ENCODE data around the gene MYMK. TPM values are rescaled to one million over a fixed set of nuclear protein-coding genes. Genes with fewer than 3 reads are reported as not detected.
A peak's percentile ranks its signal among the peaks of the same experiment; 100 is the strongest.

The MYMK gene
- total RNA-seq, 2 donors from 2014 or later, result not detected

DNA sequence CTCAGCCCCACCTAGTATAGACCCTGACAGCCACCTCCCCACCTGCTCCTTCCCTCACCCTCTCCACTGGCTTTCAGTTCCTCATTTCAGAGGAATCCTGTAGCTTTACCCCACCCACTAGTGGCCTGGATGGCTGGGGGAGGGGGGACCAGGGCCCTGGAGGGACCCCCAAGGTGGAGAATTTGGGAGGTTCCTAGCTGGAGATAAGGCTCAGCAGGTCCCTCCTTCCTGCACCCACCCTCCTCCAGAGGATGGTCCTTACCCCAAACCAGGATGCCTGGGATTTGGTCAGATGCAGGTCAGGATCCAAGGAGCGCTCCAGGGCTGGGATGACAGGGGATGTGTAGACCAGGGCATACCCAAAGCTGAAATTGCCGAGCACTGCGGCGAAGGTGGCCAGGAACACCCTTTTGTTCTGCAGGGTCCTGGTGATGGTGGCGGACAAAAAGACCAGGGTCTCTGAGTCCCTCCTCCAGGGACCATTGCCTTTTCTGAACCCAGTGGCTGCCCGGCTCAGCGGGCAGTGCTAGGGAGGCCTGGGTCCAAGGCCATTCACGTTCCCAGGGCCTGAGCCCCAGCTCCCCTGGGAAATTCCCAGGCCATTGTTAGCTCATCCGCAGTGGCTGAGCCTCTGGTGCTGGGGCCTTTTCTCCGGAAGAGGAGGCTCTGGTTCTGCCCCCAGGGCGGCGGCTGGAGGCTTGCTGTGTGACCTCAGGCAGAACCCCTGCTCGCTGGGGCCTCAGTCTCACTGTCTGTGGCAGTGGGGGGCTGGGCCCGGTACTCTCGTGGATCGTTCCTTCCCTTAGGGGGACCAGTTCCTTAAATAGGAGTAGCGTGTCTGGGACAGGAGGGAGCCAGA, 46.5 kb downstream of the MYMK start:
- H3K27ac Mint-ChIP-seq, result no peak overlapping the region
- no peaks in the 10 kb centered on the region for H3K27me3 Mint-ChIP-seq (ENCODE audit: low read depth)
- peak; percentile 5 for ATAC-seq (replicated peaks in 1 of 2)

DNA sequence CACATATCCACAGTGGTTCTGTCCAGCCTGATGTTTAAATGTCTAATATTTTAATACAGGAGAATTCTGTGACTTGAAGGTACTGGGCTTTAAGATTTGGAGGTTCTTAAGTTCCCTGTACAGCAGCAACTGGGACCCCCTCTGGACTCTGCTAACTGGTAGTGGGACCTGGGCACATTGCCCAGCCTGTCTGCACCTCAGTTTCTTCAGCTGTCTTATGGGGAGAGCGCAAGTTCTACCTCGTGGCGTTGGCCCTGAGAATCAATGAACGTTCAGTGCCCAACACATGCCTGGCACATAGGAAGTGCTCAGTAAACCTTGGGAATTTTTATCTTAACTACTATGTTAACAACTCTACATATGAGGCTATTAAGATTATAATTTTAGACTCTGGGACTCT, 47.3 kb downstream of the MYMK start:
- Mint-ChIP-seq H3K4me3 (no peak overlapping the region), H3K9me3 (no peaks in the 10 kb centered on the region), H3K27ac (no peak overlapping the region), H3K4me1 (ENCODE audit: low read depth) (peaks cover 11% of the 10 kb centered on the region), H3K36me3 (ENCODE audit: insufficient read depth in 2 of 2) (no peaks in the 10 kb centered on the region), H3K27me3 (ENCODE audit: low read depth) (no peaks in the 10 kb centered on the region)
- no peak for DNase-seq
- ATAC-seq (replicated peaks in 1 of 2), result no peak

More for the DNA sequence above, 46.5 kb downstream of the MYMK start:
- DNase-seq, result peak in 1 of 2 donors; percentile 16
- Mint-ChIP-seq H3K9me3 (no peaks in the 10 kb centered on the region), H3K4me1 (ENCODE audit: low read depth) (peaks cover 11% of the 10 kb centered on the region), H3K36me3 (ENCODE audit: insufficient read depth in 2 of 2) (no peaks in the 10 kb centered on the region), H3K4me3 (peak overlapping the region; percentile 81 to 86)

- Mint-ChIP-seq H3K27me3 (ENCODE audit: low read depth) (no peaks in the 10 kb centered on the region), H3K36me3 (ENCODE audit: insufficient read depth in 2 of 2) (no peaks in the 10 kb centered on the region), H3K9me3 (no peaks in the 10 kb centered on the region), H3K4me3 (no peak overlapping the region), H3K4me1 (ENCODE audit: low read depth) (peaks cover 11% of the 10 kb centered on the region), H3K27ac (no peak overlapping the region)
- no peak for DNase-seq
- ATAC-seq (replicated peaks in 1 of 2), result no peak
Observed at GRCh38 chr9:133476941-133477340, 47.8 kb downstream of the MYMK start.

DNA sequence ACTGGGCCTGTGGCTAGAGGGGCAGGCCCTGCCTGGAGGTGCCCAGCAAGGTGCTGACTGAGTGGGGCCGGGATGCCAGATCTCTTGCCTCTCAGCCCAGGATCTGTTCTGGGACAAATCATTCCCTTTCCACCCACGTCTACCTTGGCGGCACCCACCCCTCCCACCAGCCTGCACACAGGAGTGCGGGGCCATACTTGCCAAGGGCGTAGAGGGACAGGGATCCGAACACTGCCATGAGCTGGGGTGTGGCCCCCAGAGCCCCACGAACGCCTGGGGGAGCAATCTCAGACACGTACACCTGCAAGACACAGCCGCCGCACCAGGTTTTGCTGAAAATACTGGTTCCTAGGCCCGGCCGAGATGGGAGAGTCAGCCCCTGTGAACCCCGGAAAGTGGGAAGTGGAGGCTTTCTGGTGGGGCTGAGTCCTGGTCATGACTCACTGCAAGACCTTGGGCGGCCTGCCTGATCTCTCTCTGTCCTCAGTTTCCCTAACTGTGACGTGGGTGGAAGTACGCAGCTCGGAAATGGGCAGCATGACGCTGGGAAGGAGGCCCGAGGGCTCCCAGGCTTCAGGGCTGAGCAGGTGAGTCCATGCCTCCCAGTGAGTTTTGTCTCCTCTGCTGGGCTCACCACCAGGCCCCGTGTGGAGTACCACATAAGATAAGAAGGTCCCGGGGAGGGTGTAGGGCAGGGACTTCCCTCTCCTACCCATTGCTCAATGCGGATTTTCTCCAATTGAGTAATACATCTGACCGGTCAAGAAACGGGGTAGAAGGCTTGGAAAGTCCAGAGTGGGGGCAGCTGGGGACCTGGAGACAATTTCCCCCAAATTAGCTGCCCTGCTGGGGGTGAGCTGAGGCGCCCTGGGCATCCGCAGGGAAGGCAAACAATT, 48.5 kb downstream of the MYMK start:
- Mint-ChIP-seq H3K36me3 (ENCODE audit: insufficient read depth in 2 of 2) (no peaks in the 10 kb centered on the region), H3K27me3 (ENCODE audit: low read depth) (no peaks in the 10 kb centered on the region), H3K27ac (no peak overlapping the region), H3K9me3 (no peaks in the 10 kb centered on the region), H3K4me1 (ENCODE audit: low read depth) (peaks cover 11% of the 10 kb centered on the region), H3K4me3 (no peak overlapping the region)
- ATAC-seq (replicated peaks in 1 of 2), result no peak
- DNase-seq, result no peak

- ATAC-seq (replicated peaks in 1 of 2) (no peak), DNase-seq (no peak)
- Mint-ChIP-seq H3K27ac (no peak overlapping the region), H3K9me3 (no peaks in the 10 kb centered on the region), H3K4me3 (no peak overlapping the region), H3K4me1 (ENCODE audit: low read depth) (peaks cover 11% of the 10 kb centered on the region), H3K36me3 (ENCODE audit: insufficient read depth in 2 of 2) (no peaks in the 10 kb centered on the region), H3K27me3 (ENCODE audit: low read depth) (no peaks in the 10 kb centered on the region)
Observed at GRCh38 chr9:133475292-133476012, 49.3 kb downstream of the MYMK start.

GRCh38 chr9:133474853-133475252, 49.9 kb downstream of the MYMK start:
- Mint-ChIP-seq H3K27ac (no peak overlapping the region), H3K36me3 (ENCODE audit: insufficient read depth in 2 of 2) (no peaks in the 10 kb centered on the region), H3K4me1 (ENCODE audit: low read depth) (peaks cover 8% of the 10 kb centered on the region), H3K9me3 (no peaks in the 10 kb centered on the region), H3K4me3 (no peak overlapping the region), H3K27me3 (ENCODE audit: low read depth) (no peaks in the 10 kb centered on the region)
- no peak for ATAC-seq (replicated peaks in 1 of 2)
- DNase-seq, result no peak

DNA sequence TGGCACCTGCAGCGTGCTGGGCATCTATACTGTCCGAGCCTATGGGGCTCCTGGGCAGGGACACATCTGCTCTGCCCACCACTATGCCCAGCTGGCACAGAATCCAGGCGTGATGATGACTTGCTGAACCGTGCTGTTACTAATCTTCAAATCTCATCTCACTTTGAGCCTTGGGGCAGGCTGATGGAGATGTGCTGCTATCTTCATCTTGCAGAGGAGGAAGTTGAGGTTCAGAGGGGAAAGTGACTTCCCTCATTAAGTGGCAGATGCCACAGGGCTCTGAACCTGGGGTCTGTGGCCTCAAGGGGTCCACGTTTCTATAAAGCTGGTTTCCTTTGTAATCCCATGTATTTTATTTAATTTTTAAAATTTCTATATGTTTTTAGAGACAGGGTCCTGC, 50.5 kb downstream of the MYMK start:
- DNase-seq, result no peak
- Mint-ChIP-seq H3K27me3 (ENCODE audit: low read depth) (no peaks in the 10 kb centered on the region), H3K4me3 (no peak overlapping the region), H3K36me3 (ENCODE audit: insufficient read depth in 2 of 2) (no peaks in the 10 kb centered on the region), H3K9me3 (no peaks in the 10 kb centered on the region), H3K4me1 (ENCODE audit: low read depth) (peaks cover 1% of the 10 kb centered on the region), H3K27ac (no peak overlapping the region)
- no peak for ATAC-seq (replicated peaks in 1 of 2)

GRCh38 chr9:133473743-133474142, 51.0 kb downstream of the MYMK start:
- H3K36me3 Mint-ChIP-seq (ENCODE audit: insufficient read depth in 2 of 2), result no peaks in the 10 kb centered on the region
- no peaks in the 10 kb centered on the region for H3K27me3 Mint-ChIP-seq (ENCODE audit: low read depth)
- H3K27ac Mint-ChIP-seq, result no peak overlapping the region
- DNase-seq (no peak), ATAC-seq (replicated peaks in 1 of 2) (no peak)
- no peaks in the 10 kb centered on the region for H3K4me1 Mint-ChIP-seq (ENCODE audit: low read depth)
- no peak overlapping the region for H3K4me3 Mint-ChIP-seq
- no peaks in the 10 kb centered on the region for H3K9me3 Mint-ChIP-seq

GRCh38 chr9:133472753-133473378, 51.9 kb downstream of the MYMK start:
- no peak overlapping the region for H3K4me3 Mint-ChIP-seq
- ATAC-seq (replicated peaks in 1 of 2), result no peak
- H3K27ac Mint-ChIP-seq, result no peak overlapping the region
- no peaks in the 10 kb centered on the region for H3K27me3 Mint-ChIP-seq (ENCODE audit: low read depth)
- H3K4me1 Mint-ChIP-seq (ENCODE audit: low read depth), result no peaks in the 10 kb centered on the region
- no peak for DNase-seq
- H3K36me3 Mint-ChIP-seq (ENCODE audit: insufficient read depth in 2 of 2), result no peaks in the 10 kb centered on the region
- no peaks in the 10 kb centered on the region for H3K9me3 Mint-ChIP-seq

GRCh38 chr9:133472277-133472645, 52.5 kb downstream of the MYMK start:
- ATAC-seq (replicated peaks in 1 of 2), result no peak
- Mint-ChIP-seq H3K4me1 (ENCODE audit: low read depth) (no peaks in the 10 kb centered on the region), H3K9me3 (no peaks in the 10 kb centered on the region), H3K36me3 (ENCODE audit: insufficient read depth in 2 of 2) (no peaks in the 10 kb centered on the region), H3K27me3 (ENCODE audit: low read depth) (no peaks in the 10 kb centered on the region), H3K27ac (no peak overlapping the region), H3K4me3 (no peak overlapping the region)
- DNase-seq, result no peak

- no peak for DNase-seq
Observed at GRCh38 chr9:133471551-133472276, 53.0 kb downstream of the MYMK start.

DNA sequence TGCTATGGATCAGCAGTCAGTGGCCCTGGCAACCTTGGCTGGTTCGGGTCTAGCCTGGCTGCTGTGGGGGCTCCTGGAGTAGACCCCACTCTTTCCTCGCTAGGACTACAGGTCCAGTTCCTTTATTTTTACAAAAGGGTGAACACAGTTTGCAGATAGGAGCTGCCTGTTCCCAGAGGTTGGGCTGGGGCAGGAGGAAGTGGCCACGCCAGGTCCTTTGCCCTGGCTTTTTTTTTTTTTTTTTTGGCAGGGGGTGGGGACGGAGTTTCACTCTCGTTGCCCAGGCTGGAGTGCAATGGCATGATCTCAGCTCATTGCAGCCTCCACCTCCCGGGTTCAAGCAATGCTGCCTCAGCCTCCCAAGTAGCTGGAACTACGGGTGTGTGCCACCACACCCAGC, 53.8 kb downstream of the MYMK start:
- H3K36me3 Mint-ChIP-seq (ENCODE audit: insufficient read depth in 2 of 2), result no peaks in the 10 kb centered on the region
- H3K27ac Mint-ChIP-seq, result no peak overlapping the region
- no peak overlapping the region for H3K4me3 Mint-ChIP-seq
- DNase-seq (no peak), ATAC-seq (replicated peaks in 1 of 2) (no peak)
- H3K4me1 Mint-ChIP-seq (ENCODE audit: low read depth), result no peaks in the 10 kb centered on the region
- H3K27me3 Mint-ChIP-seq (ENCODE audit: low read depth), result no peaks in the 10 kb centered on the region
- H3K9me3 Mint-ChIP-seq, result no peaks in the 10 kb centered on the region

More at GRCh38 chr9:133471551-133472276, 53.0 kb downstream of the MYMK start:
- Mint-ChIP-seq H3K36me3 (ENCODE audit: insufficient read depth in 2 of 2) (no peaks in the 10 kb centered on the region), H3K27ac (no peak overlapping the region), H3K9me3 (no peaks in the 10 kb centered on the region), H3K4me1 (ENCODE audit: low read depth) (no peaks in the 10 kb centered on the region), H3K27me3 (ENCODE audit: low read depth) (no peaks in the 10 kb centered on the region), H3K4me3 (no peak overlapping the region)
- ATAC-seq (replicated peaks in 1 of 2), result no peak
